PFSK-1 (cell line): ENCODE data around the gene IL4I1.

Source experiments
- FOXP2 ChIP-seq: optimal IDR thresholded peaks from 2 replicates; pipeline ENCODE3; 2011; ENCODE audit warnings: borderline replicate concordance, control low read depth, inconsistent platforms; ENCODE audit not compliant: insufficient read depth; ENCODE audit errors: extremely low read length, extremely low read depth
- POLR2AphosphoS5 ChIP-seq: IDR thresholded peaks from 2 replicates; pipeline ENCODE4 v1.6.1; 2012; ENCODE audit warnings: low read depth, mild to moderate bottlenecking, control low read depth, low read length, moderate library complexity
- REST ChIP-seq, 2 experiments: IDR thresholded peaks; 2 replicates each; pipeline versions ENCODE4 v1.6.1 to v1.8.0; 2011 to 2012; ENCODE audit warnings: low read depth in 2 of 2, low read length in 2 of 2, control low read depth in 1 of 2, inconsistent platforms in 1 of 2, mild to moderate bottlenecking in 1 of 2, moderate library complexity in 1 of 2; ENCODE audit not compliant: insufficient read depth in 1 of 2
- SIN3A ChIP-seq: IDR thresholded peaks from 2 replicates; pipeline ENCODE4 v1.6.1; 2012; ENCODE audit warnings: mild to moderate bottlenecking, low read length, moderate library complexity, borderline replicate concordance; ENCODE audit not compliant: insufficient read depth
- TAF1 ChIP-seq: IDR thresholded peaks from 2 replicates; pipeline ENCODE4 v1.6.1; 2012; ENCODE audit warnings: low read length, control low read depth, borderline replicate concordance; ENCODE audit not compliant: insufficient read depth

IL4I1 gene

GRCh38 chr19:49869009-49869483 is 27.6 kb downstream of the IL4I1 start:
- TF ChIP-seq POLR2AphosphoS5: no peak; the same call in 1 of the 2 replicates
- no peak for TF ChIP-seq REST (IDR thresholded peaks at IDR 0.05; ENCODE audit: insufficient read depth in 1 of 2, low read depth in 2 of 2, low read length in 2 of 2)
- no peak for TF ChIP-seq TAF1
- TF ChIP-seq FOXP2: no peak
- TF ChIP-seq SIN3A: no peak

GRCh38 chr19:49866933-49867782 is 29.5 kb downstream of the IL4I1 start, which contains the start of gene PNKP:
Gene PNKP (minus strand): TSS chr19:49867576. CDS start chr19:49867204, 372 bp downstream.
- TF ChIP-seq SIN3A (peak; percentile 46; the same call in 1 of the 2 replicates), POLR2AphosphoS5 (peak; percentile 79), TAF1 (peak; percentile 61; the same call in 1 of the 2 replicates), REST (IDR thresholded peaks at IDR 0.05; ENCODE audit: insufficient read depth in 1 of 2, low read depth in 2 of 2, low read length in 2 of 2) (peak in 1 of 2 experiments; percentile 10; a peak in 1 of 4 replicates), FOXP2 (peak; percentile 55)

- TF ChIP-seq FOXP2 (no peak), REST (IDR thresholded peaks at IDR 0.05; ENCODE audit: insufficient read depth in 1 of 2, low read depth in 2 of 2, low read length in 2 of 2) (no peak), POLR2AphosphoS5 (0 out of 2 replicates have a peak, but pooled peaks have one; percentile 9)
These were observed 31.8 kb downstream of the IL4I1 start for GRCh38 chr19:49864890-49865289.

GRCh38 chr19:49863935-49864320 is 32.8 kb downstream of the IL4I1 start:
- TF ChIP-seq POLR2AphosphoS5 (no peak), REST (IDR thresholded peaks at IDR 0.05; ENCODE audit: insufficient read depth in 1 of 2, low read depth in 2 of 2, low read length in 2 of 2) (no peak), TAF1 (no peak), SIN3A (no peak), FOXP2 (no peak)
